ENCODE measurements around the gene COG1.

DNA sequence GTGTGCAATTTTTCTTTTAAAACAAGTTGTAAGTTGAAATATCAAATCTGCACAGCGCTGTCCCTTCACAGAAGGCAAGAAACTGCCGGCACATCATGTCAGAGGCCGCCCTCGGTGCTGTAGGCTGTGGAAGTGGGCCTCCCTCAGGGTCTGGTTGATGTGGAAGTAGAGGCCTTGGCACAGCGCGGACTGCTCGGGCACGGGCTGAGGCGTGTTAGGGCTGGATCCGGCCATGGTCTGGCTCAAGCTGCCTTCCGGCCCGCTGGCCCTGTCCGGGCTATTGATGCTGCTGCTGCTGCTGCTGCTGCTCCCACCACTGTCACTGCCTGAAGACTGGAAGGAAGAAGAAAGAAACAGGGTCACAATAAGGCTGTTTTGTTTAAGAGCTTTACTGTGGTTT is 16.6 kb downstream of the COG1 start:
- TF ChIP-seq EZH2 (IDR thresholded peaks at IDR 0.05): no peak
- TF ChIP-seq, protein P1, sequence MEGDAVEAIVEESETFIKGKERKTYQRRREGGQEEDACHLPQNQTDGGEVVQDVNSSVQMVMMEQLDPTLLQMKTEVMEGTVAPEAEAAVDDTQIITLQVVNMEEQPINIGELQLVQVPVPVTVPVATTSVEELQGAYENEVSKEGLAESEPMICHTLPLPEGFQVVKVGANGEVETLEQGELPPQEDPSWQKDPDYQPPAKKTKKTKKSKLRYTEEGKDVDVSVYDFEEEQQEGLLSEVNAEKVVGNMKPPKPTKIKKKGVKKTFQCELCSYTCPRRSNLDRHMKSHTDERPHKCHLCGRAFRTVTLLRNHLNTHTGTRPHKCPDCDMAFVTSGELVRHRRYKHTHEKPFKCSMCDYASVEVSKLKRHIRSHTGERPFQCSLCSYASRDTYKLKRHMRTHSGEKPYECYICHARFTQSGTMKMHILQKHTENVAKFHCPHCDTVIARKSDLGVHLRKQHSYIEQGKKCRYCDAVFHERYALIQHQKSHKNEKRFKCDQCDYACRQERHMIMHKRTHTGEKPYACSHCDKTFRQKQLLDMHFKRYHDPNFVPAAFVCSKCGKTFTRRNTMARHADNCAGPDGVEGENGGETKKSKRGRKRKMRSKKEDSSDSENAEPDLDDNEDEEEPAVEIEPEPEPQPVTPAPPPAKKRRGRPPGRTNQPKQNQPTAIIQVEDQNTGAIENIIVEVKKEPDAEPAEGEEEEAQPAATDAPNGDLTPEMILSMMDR (IDR thresholded peaks at IDR 0.05): no peak
